ENCODE data around the gene SLC7A11.

GRCh38 chr4:138204507-138204906, 37.6 kb downstream of the SLC7A11 start:
- TF ChIP-seq CTCF (IDR thresholded peaks at IDR 0.05; ENCODE audit: low read length) (no peak), EZH2 (optimal IDR thresholded peaks at IDR 0.05; ENCODE audit: low read depth, low read length) (no peak), EZH2phosphoT487 (IDR thresholded peaks at IDR 0.05; ENCODE audit: low read length) (no peak)

Measured in MM.1S (cell line).